Stimulated activated CD8-positive, alpha-beta memory T cell treated with anti-CD3 and anti-CD28 coated beads, Interleukin-7, amount 100 ng/mL, for 48 hours (primary cell): ENCODE results near the gene INKA1.
"Not testable (repeated sequence)": the region's sequence is repeated elsewhere in the genome, so short reads cannot be mapped to it uniquely, and the experiment has no call there.

Source experiments
- DNase-seq, 2 donors: peaks; one replicate each; pipeline ENCODE4 v3.0.0-alpha.2; 2020; ENCODE audit warnings: low read depth in 1 of 2; ENCODE audit errors: extremely low read depth in 1 of 2

Gene INKA1

DNA sequence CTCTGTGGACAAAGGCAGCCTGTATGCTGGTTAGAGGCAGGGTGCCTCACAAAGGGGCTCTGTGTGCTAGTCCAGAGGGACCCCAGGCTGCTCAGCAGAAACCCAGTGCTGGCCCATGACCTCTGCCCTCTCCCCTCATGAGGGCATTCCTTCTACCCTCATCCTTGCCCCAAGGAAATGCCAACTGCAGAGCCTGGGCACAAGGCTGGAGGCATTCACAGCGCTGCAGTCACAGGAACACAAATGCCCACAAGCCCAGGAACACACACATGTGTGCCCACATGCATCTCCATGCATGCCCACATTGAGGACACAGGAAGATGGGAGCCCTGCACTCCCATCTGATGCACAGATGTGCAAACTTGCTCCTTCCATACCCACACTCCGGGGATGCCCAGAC, 3.8 kb downstream of the INKA1 start:
- DNase-seq, result no peak

DNA sequence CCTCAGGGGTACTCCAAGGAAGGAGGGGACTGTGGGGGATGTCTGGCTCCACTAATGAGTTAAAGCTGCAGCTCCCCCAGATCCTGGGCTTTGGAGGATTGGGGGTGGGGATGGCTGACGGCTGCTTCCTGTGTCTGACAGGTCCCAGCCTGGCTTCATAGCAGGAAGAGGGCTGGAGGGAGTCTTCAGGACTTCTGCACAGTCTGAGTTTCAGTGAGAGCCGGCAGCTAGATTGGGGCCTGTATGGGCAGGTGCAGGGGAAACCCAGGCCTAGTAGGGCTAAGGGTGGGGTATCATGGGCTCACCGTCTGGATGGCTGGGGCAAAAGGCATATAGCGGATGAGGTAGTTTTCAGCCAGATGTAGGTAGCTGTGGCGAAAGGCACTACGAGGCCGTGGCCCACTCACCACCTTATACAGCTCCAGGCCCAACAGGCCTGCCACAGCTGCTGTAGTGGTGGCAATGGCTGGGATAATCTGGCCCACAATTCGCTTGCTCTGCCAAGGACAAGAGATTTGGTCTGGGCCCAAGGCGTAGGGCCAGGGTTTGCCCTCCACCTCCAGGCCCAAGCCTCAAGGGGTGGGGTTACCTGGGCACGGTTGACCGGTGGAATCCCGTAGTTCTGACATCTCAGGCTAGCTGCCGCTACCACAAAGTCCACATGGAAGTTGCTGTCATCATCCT, 4.5 kb downstream of the INKA1 start:
- DNase-seq, result no peak

- DNase-seq, result no peak
Observed at GRCh38 chr3:49812916-49813496, 9.9 kb downstream of the INKA1 start.

- no peak for DNase-seq
Observed at GRCh38 chr3:49813497-49814174, 10.6 kb downstream of the INKA1 start, which contains the start of gene UBA7. Gene UBA7 (minus strand): TSS chr3:49813953. CDS start chr3:49813787, 166 bp downstream.

DNA sequence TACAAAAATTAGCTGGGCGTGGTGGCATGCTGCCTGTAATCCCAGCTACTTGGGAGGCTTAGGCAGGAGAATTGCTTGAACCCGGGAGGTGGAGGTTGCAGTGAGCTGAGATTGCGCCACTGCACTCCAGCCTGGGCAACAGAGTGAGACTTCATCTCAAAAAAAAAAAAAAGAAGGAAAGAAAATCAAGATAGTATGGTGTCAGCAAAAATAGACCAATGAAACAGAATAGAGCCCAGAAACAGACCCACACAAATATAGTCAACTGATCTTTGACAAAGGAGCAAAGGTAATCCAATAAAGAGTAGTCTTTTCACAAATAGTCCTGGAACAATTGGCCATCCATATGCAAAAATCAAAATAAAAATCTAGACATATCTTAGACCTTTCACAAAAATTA, 20.1 kb downstream of the INKA1 start:
- DNase-seq, result not testable (repeated sequence)

- DNase-seq, result no peak
Observed at GRCh38 chr3:49826016-49826415, 23.0 kb downstream of the INKA1 start.

- no peak for DNase-seq
Observed at GRCh38 chr3:49831341-49831740, 28.3 kb downstream of the INKA1 start.

DNA sequence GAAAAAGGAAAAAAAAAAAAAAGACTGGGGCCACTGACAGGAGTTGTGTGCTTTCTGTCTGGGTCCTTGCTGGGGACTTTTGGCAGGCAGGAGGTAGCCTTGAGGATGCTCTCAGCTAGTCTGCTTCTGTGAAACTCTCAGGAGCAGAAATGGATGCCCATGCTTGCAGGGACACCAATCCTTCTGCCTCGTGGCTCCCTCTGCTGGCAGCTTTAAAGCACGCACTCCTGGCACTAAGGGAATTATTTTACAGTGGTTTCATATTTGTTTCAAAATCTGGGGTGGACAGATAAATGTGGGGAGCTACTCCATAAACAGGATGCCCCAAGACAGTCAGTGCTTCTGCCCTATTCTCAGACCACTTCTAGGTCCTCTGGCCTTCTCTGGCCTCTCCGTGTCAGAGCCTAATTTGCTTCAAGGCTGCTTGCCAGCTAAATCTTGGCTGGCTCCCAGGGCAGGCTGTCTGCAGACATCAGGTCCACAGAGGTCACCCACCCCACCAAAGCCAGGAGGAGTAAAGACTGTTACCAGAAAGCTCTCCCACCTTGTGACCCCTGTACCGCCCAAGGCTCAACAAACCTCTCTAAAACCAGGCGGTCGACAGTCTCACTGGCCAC, 36.2 kb downstream of the INKA1 start:
- DNase-seq, result peak; percentile 33 to 60

DNA sequence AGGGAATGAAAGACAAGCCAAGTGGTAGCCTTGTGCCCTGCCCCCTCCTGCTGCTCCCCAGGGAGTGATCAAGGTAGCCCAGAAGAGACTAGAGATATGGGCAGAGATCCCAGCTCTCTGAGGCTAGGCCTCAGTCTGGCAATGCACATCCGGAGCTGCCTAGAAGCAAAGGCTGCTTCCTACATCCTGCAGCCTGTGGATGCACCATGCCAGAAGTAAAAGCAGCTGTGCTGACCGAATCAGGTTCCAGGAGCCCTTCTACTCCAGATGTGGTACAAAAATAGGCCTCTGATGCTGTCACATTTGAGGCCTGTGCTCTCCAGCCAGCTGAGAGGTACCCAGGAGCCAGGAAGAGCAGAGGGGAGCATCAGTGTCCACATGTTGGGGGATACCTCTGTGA, 37.3 kb downstream of the INKA1 start:
- no peak for DNase-seq

DNA sequence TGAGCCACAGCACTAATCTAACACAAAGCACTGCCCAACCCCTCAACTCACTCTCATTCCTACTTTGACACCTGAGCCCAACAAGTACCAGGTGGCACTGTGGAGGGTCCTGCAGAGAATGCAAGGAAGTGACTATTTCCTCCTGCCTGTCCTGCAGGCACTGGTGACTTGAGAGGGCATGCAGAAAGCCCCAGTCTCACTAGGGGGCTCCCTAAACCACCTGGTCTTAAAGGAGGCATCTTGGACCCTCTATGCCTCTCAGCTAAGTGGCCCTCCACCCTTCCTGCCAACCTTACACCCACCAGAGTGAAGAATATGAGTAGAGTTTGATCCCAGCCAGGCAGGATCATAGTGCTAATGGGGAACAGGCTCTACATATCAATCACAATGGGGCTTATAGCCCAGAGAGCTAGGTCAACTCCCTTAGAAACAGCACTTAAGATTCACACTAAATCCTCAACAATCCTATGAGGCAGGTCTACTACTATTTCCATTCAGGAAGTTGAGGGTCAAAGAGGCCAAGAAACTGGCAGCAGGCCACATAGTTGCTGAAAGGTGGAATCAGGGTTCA, 38.1 kb downstream of the INKA1 start:
- no peak for DNase-seq

GRCh38 chr3:49841806-49842205, 38.7 kb downstream of the INKA1 start:
- no peak for DNase-seq

DNA sequence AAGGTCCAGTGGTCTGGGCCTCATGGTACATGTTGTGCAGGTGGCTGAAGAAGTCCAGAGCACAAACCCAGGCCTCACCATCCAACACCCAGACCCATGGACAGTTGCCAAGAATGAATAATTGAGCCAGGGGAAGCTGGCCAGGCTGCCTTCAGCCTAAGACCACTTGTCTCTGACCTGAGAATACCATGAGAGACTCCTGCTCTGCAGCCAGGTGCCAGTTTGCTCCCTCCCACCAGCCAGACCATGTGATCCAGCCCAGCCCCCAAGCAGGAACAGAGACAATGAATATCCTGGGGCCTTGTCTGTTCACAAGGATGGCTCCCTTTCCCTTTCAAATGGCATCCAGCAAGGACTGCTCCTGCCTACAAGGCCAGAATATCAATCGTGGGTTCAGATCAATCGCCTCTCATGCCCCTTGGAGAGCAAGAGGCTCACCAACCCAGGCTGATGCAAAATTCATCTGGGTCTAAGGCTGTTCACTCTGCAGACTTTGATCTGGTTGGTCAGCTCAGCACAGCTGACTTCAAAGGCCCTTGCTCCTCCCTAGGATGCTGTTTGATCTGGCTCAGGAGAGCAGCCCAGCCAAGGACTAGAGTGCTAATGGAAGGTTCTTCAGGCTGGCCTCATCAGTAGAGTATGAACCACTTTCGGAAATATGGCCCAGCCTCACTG, 39.9 kb downstream of the INKA1 start:
- no peak for DNase-seq

DNA sequence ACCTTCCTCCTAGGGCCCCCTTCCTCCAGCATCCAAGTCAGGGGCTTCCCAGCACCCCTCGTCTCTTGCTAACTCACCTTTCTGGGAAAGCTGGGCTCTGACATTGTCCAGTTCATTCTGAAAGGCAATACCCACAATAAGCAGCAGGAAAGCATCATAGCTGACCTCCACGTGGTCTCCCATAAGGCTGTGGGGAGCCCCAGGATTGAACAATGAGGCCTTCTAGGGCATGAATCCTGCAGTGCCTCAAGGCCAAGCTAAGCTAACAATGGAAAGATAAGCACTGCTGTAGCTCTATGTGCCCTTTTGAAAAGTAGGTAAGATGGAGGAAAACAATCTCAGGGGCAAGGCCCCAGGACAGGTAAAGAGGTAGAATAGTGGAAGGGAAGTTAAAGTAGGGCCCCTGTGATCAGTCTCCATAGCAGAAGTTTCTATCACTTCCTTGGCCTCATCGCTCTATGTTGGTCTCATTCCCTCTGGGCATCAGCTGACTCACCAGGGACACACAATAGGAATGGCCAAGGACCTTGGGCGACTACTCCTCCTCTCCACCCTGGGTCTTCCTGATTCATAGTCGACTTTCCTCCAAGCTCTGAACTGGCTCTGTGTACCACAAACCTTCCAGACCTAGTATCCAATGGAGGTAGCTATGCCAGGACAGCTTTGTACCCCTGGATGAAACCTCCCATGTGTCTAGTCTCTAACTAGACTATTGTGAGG, 41.6 kb downstream of the INKA1 start:
- DNase-seq, result no peak

GRCh38 chr3:49845694-49846093, 42.6 kb downstream of the INKA1 start:
- no peak for DNase-seq
